Epithelial cell of esophagus (primary cell): ENCODE results near the gene C22orf42.

Experiments used
- DNase-seq: peaks from one replicate; pipeline ENCODE4 v3.0.0; 2010; ENCODE audit warnings: low read depth
- H3K4me3 ChIP-seq: 2 replicates; pipeline ENCODE4 v1.5.1; 2011; ENCODE audit warnings: mild to moderate bottlenecking, low read length, control low read depth
- CTCF ChIP-seq: IDR thresholded peaks from 2 replicates; pipeline ENCODE4 v1.5.1; 2011; ENCODE audit warnings: low read depth, mild to moderate bottlenecking, low read length, control low read depth, inconsistent platforms; ENCODE audit not compliant: insufficient read depth; ENCODE audit errors: missing control alignments

Gene C22orf42

GRCh38 chr22:32158712-32159533 is at the start of gene C22orf42:
Gene C22orf42 (minus strand): TSS chr22:32159303. CDS start chr22:32159215, 88 bp downstream.
- TF ChIP-seq CTCF: no peak
- DNase-seq: no peak
- H3K4me3 ChIP-seq: no peak within 1 kb of the TSS

- no peak for DNase-seq
- no peak for TF ChIP-seq CTCF
Observed at GRCh38 chr22:32208681-32209080, 49.6 kb upstream of the C22orf42 start.

GRCh38 chr22:32207971-32208480 is 48.9 kb upstream of the C22orf42 start:
- no peak overlapping the region for H3K4me3 ChIP-seq
- no peak for DNase-seq
- no peak for TF ChIP-seq CTCF

More at GRCh38 chr22:32208681-32209080, 49.6 kb upstream of the C22orf42 start:
- H3K4me3 ChIP-seq: no peak overlapping the region

GRCh38 chr22:32206774-32207758 is 48.0 kb upstream of the C22orf42 start:
- H3K4me3 ChIP-seq: no peak overlapping the region
- DNase-seq: peak; percentile 49

GRCh38 chr22:32205974-32206773 is 47.1 kb upstream of the C22orf42 start:
- DNase-seq: no peak
- H3K4me3 ChIP-seq: no peak overlapping the region
- TF ChIP-seq CTCF: no peak

More at GRCh38 chr22:32206774-32207758, 48.0 kb upstream of the C22orf42 start:
- peak; percentile 71 for TF ChIP-seq CTCF
